HG03439 (cell line): Measurements from ENCODE around the gene NOC3L.
A peak's percentile ranks its signal among the peaks of the same experiment; 100 is the strongest.
"Not testable (repeated sequence)": the region's sequence is repeated elsewhere in the genome, so short reads cannot be mapped to it uniquely, and the experiment has no call there.

Source experiments
- ATAC-seq: cut with Tn5 transposase; IDR thresholded peaks from one replicate; pipeline ENCODE4 v1.9.1; 2021; ENCODE audit warnings: mild to moderate bottlenecking, moderate library complexity; ENCODE audit not compliant: unreplicated experiment

The NOC3L gene, protein sequence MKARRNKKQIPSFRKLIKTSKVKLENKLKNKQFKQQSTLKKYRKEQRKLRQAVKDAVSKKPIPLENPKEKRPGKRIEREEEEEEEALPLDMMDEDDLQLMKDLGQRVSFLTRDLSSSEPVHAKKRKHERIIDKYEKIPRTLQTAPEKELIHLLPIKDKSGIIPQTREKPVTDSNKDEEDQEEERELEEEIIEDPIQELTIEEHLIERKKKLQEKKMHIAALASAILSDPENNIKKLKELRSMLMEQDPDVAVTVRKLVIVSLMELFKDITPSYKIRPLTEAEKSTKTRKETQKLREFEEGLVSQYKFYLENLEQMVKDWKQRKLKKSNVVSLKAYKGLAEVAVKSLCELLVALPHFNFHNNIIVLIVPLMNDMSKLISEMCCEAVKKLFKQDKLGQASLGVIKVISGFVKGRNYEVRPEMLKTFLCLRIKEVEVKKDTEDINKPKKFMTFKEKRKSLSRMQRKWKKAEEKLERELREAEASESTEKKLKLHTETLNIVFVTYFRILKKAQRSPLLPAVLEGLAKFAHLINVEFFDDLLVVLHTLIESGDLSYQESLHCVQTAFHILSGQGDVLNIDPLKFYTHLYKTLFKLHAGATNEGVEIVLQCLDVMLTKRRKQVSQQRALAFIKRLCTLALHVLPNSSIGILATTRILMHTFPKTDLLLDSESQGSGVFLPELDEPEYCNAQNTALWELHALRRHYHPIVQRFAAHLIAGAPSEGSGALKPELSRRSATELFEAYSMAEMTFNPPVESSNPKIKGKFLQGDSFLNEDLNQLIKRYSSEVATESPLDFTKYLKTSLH

DNA sequence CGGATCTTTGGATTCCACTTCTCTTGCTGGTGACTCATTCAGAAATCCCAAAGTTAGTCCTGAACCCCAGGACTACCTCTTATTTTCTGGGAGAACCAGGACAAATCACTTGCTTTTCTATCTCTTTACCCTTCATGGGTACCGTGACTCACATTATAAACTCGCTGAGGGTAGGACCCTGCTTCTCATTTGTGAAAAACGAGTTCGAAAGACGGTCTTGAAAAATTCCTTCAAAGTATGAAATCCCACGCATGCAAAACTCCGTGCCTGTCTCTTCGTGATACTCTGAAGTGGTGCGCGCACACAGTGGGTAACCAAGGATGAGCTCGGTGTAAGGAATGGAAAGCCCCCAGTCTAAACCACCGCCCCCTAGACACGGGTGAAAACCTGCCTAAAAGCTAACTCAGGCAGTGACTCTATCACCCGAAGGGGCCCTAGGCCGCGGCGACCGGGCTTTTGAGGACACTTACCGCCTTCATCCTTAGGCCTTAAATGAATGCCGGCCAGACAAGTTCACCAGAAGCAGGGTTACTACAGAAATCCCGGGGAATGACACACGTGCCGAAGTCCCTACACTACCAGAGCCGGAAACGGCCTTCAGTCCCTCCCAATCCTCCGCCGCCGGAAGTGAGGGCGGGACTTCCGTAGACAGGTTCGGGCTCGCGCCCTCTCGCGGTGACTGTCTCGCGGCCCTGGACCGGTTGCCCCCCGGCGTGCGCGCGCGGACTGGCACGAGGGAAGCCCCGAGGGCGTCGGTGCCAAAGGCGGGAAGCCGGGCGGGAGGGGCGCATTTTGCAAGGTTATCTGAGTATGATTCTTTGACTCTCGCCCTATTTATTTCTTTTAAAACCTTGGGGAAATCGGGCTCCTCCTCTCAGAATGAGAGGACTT lies at the start of gene NOC3L:
Gene NOC3L (minus strand): TSS at position 580 of the 891 bp plus-strand sequence. CDS start 101 bp downstream, at position 479.
- ATAC-seq: peak; percentile 98

DNA sequence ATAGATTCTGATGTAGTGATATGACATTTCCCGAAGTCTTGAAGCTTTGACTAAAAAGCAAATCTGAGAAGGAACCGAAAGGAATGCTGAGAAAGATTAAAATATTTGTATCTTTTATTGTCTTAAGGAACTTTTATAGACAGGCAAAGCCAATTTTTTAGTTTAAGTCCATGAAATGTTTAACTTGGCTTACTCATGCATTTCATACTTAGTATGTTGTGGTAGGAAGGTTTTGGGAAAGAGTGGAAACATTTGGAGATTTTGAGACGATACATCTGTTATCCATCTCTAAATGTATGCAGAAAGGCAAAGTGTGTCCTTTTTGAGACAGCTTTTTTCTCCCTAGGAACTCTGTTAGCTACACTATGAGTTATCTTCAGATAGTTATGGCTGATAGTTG lies 49.7 kb upstream of the NOC3L start:
- no peak for ATAC-seq

DNA sequence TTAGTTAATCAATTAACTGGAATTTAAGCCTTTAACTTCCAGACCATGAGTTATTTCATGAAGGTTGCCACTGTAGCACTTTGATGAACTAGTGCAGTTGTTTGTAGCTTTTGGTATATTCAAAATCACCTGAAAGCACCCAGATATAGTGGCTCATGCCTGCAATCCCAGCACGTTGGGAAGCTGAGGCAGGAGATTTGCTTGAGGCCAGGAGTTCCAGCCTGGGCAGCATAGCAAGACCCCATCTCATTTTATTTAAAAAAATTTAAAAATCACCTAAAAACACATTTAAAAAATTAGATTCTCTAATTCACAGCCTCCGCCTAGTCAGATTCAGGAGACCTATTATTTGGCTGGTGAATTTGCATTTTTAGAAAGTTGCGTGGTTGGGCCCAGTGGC lies 48.6 kb upstream of the NOC3L start:
- ATAC-seq: no peak

DNA sequence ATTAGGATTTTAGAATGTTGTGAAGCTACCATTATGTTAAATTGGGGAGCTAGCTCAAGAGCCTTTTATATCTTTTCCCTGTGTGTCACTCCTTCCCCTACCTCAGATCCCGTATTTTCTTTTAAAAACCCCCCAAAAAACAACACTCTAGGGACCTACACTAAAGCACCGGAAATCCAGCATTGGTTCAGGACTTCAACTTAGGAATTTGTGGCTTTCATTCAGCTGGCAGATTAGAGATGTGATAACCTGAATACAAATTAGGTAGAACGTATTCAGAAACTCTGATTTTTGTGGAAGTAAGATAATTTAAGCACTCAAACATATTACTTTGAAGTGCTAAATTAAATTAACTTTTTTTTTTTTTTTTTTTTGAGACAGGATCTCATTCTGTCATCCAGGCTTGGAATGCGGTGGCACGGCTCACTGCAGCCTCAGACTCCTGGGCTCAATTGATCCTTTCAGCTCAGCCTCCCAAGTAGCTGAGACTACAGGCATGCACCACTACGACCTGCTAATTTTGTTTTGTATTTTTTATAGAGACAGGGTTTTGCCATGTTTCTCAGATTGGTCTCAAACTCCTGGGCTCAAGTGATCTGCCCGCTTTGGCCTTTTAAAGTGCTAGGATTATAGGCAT lies 46.4 kb upstream of the NOC3L start:
- no peak for ATAC-seq

DNA sequence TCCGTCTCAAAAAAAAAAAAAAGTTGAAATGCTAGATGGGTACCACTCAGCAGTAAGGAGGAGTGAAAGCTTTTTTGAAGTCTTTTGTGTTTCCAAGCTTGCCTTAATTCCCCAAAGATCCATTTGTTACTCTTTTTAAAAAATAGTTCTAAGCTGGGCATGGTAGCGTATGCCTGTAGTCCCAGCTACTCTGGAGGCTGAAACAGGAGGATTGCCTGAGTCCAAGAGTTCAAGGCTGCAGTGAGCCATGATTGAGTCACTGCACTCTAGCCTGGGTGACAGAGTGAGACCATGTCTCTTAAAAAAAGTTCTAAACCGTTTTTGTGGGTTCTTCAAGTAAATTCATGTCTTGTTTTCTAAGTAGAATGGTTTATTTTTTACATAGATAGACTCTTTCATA lies 44.9 kb upstream of the NOC3L start:
- no peak for ATAC-seq

DNA sequence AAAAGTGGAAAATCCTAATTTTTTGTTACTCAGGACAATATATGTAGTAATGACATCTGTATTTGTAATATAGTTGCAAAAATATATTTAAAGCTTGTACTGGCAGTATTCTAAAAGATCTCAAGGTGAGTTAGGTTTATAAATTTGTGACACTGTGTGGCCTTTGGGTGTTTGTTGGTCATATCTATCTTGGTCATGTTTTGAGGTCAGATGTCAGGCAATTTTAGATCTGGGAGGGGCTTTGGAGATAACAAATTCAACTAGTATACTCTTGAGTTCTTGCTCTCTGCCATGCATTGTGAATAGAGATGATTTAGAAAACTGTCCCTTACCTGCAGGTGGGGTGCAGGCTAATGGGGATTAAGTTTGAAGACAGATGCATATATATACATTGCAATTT lies 42.7 kb upstream of the NOC3L start:
- ATAC-seq: no peak

DNA sequence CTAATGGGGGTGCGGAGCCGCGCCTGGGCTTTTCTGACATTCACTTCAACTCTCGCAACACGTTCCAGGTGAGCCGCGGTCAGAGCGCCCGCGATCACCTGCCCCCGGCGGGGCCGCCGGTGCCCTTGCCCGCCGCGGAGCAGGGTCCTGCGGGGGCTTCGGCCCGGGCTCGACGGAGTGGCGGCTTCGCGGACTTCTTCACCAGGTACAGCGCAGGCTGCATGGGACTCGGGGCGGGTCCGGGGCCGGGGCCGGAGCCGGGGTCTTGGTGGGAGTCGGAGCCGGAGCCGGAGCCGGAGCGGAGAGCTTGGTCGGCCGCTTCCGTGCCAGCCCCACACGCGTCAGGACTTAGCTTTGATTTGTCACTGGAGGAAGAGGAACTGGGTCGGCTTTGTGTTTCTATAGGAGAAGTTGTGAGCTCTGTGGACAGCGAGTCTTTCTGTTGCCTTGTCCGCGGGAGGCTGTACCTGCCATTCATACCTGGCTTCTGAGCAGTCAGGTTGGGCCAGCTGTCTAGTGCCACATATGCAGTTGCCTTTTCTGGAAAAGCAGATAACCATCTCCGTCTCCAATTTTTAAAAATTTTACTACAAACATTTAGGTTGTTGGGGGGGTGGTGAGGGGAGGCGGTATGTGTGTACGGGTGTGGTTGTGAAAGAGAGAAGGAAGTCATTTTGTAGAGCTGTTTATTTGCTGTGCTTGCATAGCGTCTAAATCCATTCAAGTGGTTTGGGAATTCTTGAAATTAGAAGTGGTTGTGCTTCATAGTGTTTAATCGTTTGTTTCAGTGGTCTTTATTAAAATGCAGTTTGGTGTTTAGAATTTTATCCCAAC lies 40.9 kb upstream of the NOC3L start:
- peak; percentile 53 for ATAC-seq

DNA sequence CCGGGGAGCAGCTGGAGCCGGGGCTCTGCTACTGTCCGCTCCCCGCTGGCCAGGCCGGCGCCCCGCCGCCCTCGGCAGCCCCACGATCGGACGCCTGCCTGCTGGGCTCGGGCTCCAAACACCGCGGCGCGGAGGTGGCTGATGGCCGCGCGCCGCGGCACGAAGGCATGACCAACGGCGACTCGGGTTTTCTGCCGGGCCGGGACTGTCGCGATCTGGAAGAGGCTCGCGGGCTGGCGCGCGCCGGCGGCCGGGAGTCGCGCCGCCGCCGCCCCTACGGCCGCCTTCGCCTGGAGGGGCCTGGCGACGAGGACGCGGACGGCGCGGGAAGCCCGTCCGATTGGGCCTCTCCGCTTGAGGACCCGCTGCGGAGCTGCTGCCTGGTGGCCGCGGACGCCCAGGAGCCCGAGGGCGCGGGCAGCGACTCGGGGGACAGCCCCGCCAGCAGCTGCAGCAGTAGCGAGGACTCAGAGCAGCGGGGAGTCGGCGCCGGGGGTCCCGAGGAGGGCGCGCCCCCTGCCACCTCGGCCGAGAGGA lies 40.2 kb upstream of the NOC3L start:
- ATAC-seq: peak; percentile 39

DNA sequence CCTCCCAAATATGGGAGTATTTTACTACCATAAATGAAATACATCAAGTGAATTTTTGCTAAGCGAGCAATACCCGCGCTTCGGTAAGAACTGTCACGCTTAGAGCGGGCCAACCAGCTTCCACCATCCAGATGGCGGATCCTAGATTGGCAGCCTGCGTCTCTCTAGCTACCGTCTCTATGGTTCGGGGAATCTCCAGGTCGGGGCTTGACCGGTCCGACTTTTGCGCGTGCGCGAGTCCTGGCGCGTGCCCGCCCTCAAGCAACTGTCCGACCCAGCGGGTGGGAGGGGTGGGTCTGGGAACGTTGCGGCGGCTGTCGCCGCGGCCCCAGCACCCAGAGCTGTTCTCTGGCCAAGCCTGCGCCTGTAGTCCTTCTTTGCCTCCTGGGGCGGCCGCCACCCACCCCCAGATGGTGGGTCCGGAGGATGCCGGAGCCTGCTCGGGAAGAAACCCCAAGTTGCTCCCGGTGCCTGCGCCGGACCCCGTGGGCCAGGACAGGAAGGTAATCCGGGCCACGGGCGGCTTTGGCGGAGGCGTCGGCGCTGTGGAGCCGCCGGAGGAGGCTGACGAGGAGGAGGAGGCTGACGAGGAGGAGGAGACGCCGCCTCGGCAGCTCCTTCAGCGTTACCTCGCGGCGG lies 39.6 kb upstream of the NOC3L start, which contains the start of gene TBC1D12:
Gene TBC1D12 (plus strand): TSS at position 338 of the 639 bp plus-strand sequence. CDS start 73 bp downstream, at position 411.
- peak; percentile 73 for ATAC-seq

DNA sequence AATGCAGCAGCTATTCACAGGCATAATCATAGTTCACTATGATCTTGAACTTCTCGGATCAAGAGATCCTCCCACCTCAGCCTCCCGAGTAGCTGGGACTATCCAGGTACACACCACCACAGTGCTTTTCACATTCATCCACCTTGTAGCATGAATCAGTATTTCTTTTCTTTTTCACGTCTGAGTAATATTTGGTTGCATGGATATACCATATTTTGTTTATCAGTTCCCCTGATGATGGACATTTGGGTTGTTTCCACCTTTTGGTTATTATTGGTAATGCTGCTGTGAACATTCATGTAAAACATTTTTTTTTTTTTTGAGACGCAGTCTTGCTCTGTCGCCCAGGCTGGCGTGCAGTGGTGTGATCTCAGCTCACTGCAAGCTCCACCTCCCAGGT lies 36.0 kb upstream of the NOC3L start:
- ATAC-seq: no peak

DNA sequence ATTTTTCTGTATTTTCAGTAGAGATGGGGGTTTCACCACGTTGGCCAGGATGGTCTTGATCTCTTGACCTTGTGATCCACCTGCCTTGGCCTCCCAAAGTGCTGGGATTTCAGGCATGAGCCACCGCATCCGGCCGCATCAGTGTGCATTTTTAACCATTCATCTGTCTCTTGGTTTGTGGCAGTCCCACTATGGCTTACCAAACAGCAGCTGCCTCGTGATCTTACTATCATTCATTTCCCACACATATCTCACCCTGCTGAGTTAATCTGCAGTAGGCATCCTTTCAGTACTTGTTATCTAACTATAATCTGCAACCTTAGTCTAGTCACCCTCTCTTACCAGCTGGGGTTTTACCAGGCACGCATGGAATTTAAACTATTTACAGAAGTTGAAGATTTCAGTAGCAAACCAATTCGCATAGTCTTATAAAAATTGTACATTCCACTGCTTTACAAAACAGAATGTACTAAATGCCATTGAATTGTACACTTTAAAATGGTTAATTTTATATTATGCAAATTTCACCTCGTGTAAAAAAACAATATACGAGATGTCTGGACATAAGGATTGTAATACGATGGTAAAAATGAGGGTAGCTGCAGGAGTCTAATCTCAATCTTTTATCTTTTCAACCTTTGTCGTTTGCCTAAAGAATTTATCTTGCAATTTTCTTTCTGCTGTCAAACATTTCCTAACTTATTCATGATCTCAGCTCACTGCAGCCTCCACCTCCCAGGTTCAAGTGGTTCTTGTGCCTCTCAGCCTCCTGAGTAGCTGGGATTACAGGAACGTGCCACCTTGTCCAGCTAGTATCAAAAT lies 35.0 kb upstream of the NOC3L start:
- no peak for ATAC-seq

DNA sequence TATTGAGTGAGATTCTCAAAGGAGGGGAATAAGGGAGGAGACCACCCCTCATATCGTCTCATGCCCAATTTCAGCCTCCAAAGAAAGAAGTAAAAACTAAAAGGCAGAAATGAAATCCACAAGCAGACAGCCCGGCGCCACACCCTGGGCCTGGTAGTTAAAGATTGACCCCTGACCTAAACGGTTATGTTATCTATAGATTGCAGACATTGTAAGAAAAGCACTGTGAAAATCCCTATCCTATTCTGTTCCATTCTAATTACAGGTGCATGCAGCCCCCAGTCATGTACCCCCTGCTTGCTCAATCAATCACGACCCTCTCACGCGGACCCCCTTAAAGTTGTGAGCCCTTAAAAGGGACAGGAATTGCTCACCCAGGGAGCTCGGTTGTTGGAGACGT lies 29.4 kb upstream of the NOC3L start:
- not testable (repeated sequence) for ATAC-seq

DNA sequence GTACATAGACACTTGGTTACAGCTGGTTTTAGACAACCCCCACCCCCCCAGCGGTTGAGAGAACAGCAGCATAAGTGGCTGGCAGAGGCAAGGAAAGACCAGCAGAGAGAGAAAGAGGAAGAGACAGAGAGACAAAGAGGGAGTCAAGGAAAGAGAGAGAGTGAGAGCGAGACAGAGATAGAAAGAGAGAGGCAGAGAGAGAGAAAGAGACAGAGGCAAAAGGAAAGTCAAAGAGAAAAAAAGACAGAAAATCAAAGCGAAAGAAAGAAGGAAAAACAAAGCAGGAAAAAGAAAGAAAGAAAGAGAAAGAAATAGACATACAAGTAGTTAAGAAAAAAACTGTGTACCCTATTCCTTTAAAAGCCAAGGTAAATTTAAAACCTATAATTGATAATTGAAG lies 23.0 kb upstream of the NOC3L start:
- ATAC-seq: not testable (repeated sequence)

DNA sequence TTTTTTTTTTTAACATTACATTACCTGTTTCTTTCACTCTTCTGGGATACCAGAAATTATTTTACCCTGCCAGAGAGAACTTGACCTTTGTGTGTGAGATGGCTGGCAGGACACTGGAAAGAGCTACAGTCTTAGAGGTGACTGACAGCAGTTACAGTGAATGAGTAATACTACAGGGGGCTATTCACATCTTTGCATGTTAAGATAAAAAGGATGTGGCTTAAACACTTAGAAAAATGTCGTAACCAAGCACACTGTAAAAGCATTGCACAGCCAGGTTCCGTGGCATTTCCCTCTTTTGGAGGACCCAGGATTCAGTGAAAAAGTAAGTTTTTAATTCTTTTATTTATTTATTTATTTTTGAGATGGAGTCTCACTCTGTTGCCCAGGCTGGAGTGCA lies 20.8 kb upstream of the NOC3L start:
- no peak for ATAC-seq

DNA sequence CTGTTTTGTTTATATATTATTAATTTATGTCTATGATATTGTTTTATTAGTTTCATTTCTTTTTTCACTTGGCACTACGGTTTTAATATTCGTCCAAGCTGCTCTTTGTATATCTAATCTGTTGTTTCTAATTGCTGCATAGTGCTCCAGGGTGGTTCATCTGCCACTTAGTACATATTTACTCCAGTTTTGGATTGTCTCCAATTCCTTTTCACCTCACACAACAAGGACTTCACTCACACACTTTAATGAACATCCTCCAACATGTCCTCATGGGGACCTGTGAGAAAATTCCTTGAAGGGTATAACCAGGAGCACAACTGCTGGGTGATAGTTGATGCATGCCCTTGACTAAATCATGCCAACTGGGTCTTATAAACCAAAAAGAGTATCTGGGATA lies 14.1 kb upstream of the NOC3L start:
- ATAC-seq: no peak

DNA sequence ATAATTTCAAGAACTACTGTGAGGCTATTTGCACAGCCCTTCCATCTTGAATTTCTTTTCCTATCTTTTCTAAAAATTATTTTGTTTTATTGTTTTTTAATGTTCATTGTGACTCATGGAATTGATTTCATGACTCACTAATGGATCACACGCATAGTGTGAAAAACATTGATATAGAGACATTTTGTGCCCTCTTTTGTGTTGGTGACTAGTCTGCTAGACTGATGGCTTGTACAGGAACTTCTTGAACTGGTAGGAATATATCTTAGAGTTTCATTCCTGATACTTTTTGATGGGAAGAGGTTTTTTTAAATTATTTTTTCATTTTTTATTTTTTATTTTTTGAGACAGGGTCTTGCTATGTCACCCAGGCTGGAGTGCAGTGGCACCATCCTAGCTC lies 12.6 kb upstream of the NOC3L start:
- no peak for ATAC-seq

DNA sequence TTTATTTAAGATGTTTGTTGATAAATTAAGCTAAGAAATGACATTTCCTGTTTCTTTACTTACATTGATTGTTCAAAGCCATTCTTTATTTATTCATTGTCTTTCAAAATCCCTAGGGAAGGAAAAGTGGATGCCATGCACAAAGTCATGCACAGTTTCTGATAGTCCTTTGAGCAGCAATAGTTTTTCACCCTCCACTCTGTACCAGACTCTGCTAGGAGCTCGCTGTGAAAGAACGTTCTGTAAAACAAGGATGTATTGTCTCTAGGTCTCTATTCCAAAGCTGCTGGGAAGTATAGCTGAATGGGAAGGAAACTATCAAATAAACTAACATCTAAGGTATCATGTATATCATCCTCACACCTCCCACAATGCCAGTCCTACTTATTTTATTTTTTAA lies 7.8 kb upstream of the NOC3L start:
- ATAC-seq: no peak

DNA sequence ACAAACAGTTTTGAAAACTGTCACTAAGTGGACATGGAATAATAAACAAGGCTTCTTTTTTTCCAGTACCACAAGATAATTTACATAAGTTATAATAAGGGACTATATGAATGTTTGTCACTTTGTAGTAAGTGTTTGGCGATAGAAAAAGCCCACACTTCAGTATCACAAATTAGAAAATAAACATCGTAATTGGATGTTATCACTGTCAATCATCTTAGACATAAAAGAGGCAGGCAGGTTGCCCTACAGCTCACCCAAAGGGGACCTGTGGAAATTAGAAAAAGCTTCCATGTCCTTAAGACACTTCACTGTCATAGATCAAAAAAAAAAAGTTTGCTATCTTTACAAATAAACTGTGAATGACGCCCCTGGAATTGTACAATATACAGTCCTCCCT lies 3.6 kb upstream of the NOC3L start:
- no peak for ATAC-seq
